NCI-H2196 (cell line): Measurements from ENCODE around the gene NOX4.
"Not testable (repeated sequence)": the region's sequence is repeated elsewhere in the genome, so short reads cannot be mapped to it uniquely, and the experiment has no call there.

Experiments used
- DNase-seq: peaks from one replicate; lab custom pipeline; 2025; ENCODE audit not compliant: unreplicated experiment; lab: John Stamatoyannopoulos, UW

Gene NOX4

GRCh38 chr11:89382986-89383385 is 108.2 kb downstream of the NOX4 start:
- not testable (repeated sequence) for DNase-seq

- no peak for DNase-seq
Measured at GRCh38 chr11:89381094-89381493, 110.1 kb downstream of the NOX4 start.

DNA sequence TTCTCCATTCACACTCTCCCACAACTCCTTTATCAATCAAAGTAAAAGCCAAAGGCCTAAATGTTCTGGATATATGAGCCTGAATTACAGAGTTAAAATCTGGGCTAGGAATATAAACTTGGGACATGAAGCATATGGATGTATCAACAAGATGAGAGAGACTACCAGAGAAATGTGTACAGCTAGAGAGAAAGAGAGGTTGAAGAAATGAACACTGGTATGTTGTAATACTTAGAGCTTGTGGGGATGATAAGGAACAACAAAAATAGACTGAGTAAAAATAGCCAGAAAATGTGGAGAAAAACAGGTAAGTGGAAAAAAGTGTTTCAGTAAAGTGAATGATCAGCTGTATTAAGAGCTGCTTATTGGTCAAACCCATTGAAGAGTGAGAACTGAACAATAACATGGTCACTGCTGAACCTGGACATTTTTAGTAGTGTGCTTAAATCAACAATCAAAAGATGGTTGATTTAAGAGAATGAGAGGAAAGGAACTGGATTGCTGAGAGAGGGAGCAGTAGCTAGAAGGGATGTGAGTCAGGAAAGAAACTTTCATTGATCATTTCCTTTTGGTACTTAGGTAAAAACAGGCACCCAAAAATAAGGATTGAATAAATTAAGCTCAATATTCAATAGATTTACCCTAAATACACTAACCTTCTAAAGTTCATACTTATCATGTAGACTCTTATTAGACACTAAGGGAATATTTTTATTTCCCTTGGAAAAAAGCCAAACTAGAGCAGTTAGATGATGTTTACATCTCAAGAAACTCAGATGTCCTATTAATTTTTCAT is 111.0 kb downstream of the NOX4 start:
- DNase-seq = not testable (repeated sequence)

GRCh38 chr11:89378986-89379385 is 112.2 kb downstream of the NOX4 start:
- DNase-seq = not testable (repeated sequence)

GRCh38 chr11:89369356-89369755 is 121.8 kb downstream of the NOX4 start:
- DNase-seq = not testable (repeated sequence)

DNA sequence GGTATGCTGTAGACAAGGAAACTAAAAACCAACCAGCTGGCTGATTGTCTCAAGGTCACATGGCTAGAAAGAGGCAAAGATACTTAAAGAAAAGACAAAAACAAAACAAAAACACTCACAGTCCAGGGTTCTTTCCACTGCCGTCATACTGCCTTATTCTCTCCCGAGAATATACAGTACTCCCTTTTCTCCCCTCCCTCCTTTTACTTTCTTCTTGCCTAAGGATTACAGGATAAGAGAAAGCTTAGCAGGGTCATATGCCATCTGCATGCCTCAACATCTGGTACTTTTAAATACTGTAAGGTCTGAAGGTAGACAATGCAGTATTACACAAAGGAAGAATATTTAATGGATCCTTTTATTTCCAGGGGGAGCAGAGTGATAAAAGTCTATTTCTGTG is 126.3 kb downstream of the NOX4 start:
- DNase-seq = not testable (repeated sequence)

- DNase-seq = no peak
Measured at GRCh38 chr11:89361734-89362133, 129.4 kb downstream of the NOX4 start.

DNA sequence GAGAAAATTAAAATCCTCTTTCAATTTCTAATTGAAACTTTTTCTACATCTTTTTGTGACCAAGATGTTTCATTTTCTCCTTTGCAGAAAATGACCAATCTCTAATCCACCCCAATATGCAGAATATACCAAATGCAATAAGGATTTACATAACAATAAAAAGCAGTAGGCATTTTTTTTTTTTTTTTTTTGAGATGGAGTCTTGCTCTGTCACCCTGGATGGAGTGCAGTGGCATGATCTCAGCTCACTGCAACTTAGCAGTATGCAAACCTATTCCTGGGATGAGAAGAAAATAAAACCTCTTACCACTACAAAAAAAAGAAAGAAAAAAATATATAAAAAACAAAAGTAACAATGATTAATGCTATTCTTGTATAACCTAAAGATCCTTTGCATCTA is 132.0 kb downstream of the NOX4 start:
- DNase-seq = not testable (repeated sequence)

- DNase-seq = no peak
Measured at GRCh38 chr11:89358761-89359160, 132.4 kb downstream of the NOX4 start.

DNA sequence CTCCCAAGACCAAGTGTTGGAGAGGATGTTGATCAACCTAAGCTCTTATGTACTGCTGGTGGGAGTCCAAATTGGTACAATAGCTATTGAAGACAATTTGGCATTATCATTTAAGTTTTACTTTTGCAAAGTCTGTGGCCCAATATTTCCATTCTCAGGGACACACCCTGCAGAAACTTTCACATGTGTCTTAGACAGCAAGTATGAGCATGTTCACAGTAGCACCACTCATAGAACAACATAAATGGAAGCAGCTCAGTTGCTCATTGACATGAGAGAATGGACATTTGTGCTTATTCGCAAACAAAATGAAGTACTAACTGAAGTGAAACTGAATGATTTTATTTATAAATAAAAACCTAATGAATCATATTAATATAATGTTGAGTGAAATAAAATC is 135.5 kb downstream of the NOX4 start:
- DNase-seq = no peak

GRCh38 chr11:89354513-89354912 is 136.7 kb downstream of the NOX4 start:
- DNase-seq = not testable (repeated sequence)

DNA sequence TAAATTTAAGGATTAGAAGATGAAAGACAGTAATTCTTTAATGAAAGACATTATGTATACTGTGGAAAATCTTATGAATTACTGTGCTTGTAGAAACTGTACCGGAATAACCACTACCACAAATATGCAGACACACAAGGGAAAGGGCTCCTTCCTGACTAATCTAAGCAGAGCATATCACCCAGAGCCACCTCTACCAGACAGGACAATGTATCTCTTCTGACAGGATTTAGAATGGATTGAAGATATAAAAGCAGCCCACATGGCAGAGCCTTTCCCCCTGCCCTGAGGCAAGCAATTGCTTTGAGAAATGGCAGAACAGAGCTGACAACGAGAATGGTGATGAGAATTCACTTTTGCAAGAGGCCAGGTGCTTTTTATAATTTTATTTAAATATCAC is 144.1 kb downstream of the NOX4 start:
- no peak for DNase-seq

GRCh38 chr11:89346601-89347000 is 144.6 kb downstream of the NOX4 start:
- no peak for DNase-seq

DNA sequence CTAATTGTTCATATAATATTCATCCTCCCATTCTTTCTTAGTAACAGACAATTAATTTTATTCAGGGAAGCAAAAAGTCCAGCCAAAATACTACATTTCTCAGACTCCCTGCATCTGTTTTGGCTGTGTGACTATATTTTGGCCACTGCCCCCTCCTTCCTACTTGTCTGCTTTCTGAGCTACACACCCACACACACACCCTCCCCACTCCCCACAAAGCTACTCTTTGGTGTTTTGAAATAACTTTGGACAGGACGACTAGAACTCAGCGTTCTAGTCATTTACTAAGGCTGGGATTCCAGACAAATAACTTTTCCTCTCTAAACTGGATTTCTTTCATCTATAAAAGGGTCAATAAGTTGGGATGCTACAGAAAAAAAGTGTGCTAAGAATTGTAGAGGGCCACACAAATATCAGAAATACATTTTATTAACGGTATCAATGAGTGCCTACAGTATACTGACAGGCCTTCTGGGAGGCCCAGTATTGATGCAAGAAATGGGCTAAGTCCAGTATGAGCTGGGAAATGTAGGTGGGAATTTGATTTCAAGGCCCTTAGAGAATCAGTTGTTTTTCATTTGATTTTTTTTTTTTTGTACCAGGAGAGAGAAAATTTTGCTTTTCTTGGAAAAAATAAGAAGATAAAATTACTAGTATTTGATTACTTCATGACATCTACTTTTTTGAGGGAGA is 148.1 kb downstream of the NOX4 start:
- DNase-seq = not testable (repeated sequence)

DNA sequence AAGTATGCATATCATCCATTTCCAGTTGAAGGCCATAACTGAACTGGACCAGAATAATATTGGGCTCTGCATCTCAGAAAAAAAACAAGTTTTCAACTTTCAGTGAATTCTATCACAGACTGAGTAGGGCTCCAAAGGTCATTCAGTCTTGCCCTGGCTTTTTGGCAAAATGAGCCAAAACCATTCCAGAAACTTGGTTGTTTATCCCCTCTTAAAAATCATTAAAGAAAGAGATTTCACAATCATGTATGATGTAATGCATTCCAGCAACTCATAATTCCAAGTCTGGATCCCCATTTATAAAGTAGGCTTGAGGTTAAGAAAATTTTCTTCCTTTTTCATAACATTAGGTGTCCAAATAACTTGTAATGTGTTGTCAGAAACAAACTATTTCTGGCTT is 150.7 kb downstream of the NOX4 start:
- DNase-seq = not testable (repeated sequence)

DNA sequence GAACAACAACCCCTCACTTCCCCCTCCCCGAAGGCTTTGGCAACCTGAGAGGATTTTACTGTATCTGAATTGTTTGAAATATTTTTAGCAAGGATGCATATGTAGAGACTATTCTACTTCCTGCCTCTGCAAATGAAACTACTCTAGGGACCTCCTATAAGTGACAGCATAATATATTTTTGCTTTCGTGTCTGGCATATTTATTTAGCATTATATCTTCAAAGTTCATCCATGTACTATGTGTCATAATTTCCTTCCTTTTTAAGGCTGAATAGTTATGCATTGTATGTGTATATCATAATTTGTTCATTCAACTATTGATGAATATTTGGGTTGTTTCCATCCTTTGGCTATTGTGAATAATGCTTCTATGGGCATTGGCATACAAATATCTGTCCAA is 153.1 kb downstream of the NOX4 start:
- not testable (repeated sequence) for DNase-seq

DNA sequence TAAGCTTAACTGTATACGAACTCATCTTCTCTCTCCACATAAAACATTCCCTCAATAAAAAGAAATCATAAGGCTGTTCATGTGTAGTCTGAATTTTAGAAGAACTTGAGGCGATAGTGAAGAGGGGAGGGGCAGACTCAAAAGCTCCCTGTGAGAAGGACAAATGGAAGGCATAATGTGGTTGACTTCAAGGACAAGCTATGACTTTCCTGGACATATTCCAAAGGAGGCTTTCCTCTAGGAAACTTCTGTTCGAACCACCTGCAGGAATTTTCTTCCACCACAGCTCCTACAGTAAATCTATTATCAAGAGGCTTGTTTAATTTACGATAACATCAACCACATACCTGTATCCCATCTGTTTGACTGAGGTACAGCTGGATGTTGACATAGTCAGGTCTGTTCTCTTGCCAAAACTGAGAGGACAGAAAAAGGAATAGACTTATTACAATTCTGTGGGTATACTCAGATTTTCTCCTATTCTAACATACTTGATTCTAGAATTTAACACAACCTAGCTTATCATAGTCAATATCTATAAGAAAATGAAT is 154.0 kb downstream of the NOX4 start:
- DNase-seq = not testable (repeated sequence)

DNA sequence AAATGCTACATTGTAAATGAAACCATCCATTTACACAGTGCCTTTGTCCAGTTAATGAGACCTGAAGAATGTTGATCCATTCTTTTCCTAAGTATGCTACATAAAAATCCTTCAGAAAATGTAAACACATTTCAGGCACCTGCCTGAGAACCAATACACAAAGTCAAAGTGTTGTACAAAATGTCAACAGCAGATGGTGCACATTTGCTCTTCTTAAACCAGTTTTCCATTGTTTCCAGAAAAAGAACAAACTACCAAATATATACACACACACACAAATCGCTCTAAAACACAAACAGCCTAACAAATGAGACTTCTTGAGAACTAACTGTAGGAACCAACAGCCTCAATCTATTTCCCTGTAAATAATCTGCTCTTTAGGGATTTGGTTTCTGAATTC is 157.5 kb downstream of the NOX4 start:
- DNase-seq = not testable (repeated sequence)

DNA sequence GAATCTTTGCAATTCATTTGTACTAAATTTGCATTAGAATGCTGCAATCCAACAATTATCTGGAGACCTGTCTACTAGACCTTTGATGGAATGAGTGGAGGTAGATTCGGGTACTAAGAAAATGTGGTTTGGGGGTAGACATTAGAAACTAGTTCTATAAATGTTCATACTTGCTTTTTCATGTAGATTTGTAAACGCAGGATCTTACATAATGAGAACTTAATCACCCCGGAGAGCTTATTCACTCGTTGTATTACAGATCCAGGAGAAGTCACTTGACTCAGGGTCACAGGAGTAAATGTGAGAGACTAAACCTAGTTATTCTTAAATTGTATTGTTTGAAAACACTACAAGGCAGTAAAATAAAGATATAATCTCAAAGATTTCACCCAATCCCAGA is 159.2 kb downstream of the NOX4 start:
- not testable (repeated sequence) for DNase-seq

DNA sequence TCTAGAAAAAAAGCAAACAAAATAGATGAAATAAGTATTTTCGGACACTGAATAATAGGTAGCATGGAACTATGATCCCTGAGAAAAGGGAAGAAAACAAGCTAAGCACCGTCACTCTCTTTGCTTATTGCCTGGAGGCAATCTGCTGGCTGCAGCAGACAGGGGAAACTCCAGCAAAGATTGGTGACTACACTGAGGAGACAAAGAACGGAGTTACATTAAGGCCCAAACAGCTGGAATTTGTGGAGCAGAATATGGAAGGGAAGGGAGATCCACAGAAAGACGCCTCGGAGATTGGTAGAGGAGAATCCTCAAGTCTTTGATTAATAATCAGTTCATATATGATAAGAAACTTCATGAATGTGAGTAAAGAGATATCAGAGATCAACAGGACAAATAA is 163.3 kb downstream of the NOX4 start:
- no peak for DNase-seq

GRCh38 chr11:89321401-89321800 is 169.8 kb downstream of the NOX4 start:
- no peak for DNase-seq

- not testable (repeated sequence) for DNase-seq
Measured at GRCh38 chr11:89310607-89311006, 180.6 kb downstream of the NOX4 start.
